ENCODE results near the gene VMAC.

Gene VMAC

DNA sequence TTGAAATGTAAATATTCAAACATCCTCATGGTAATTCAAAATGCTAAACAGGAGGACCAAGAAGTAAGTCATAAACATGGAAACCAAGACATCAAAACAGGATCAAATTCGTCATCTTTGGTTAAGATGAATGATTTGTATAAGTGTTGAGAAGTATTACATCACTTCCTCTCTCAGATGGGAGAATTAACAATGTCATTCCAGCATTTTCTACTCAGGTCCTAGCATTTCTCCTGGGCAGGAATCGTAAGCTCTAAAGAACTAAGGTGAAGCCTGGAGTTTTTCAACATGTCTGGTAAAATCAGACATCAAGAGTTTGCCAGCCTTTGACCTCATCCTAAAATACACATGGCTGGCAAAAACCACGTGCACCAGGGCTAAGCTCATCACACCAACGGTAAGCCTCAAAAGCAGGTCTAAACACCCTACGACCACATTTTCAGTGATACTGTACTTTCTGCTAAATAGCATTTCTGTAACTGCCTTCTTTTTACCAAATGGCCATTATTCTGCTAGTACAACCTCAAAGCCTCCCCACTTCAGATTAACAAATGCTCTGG, 48.4 kb downstream of the VMAC start:
- DNase-seq (ENCODE audit: low read depth) = no peak

DNA sequence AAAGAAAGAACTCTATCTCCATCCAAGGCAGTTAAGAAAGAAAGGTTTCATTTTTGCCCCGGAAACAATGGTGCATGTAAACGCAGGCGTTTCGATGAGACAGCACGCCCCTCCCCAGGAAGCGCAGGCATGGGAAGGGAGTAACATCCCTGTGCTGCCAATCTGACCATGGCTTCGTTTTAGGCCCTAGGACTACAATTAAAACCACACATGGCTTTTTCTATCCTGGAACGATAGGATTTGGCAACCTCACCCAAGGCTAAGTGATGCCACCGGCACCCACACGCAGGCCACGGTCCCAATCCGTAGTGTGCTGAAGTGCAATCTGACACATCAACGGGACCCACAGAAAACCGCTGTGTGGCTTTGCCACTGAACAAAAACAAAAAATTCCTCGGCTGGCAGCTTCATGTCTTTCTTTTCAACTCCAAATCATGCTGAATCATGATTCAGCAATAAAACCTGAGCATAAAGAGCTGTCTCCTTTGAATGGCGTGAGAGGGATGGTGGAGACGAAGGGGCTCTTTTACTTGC, 49.1 kb downstream of the VMAC start:
- DNase-seq (ENCODE audit: low read depth) = no peak

DNA sequence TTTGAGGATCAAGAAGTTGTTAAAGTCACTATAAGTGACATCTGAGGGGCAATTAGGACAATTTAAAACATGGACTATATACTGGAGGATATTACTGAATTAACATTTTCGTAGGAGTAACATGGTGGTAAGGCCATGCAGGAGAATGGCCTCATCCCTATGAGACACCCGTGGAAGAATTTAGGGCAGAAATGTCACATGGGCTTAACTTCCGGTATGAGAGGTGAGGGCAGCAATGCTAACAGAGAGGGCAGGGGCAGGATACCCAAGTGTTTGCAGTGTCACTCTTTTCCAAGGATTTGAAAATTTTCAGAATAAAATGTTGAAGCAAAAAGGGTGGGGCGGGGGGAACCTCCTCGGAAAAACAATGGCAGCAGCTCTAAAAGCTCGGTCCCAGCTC, 49.6 kb downstream of the VMAC start:
- no peak for DNase-seq (ENCODE audit: low read depth)

DNA sequence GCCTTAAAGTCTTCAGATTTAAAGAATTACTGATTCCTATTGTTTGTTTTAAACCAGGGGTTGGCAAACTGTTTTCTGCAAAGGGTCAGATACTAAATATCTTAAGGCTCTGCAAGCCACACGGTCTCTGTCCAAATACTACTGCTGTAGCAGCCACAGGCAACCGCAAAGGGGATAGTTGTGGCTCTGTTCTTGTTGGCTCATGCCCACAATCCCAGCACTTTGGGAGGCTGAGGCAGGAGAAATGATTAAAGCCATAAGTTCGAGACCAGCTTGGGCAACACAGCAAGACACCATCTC, 50.9 kb downstream of the VMAC start:
- DNase-seq (ENCODE audit: low read depth) = no peak

DNA sequence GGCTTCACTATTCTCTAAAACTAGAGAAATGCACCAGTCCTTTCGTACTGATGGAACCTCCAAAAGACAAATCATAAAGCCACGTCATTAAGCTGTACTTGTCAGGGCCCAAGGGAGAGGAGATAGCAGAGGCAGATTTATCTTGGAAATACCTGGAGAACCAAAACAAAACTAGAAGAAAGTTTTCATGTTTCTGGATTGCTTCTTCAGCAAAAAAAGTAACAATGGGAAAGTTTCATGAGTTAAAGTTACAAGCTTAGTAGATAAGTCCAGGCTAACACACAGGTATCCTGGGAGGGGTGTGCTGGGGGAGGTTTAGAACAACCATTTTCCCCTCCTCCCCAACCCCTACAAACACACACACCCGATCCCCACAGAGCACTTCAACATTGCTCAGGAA, 51.7 kb downstream of the VMAC start:
- no peak for DNase-seq (ENCODE audit: low read depth)

DNA sequence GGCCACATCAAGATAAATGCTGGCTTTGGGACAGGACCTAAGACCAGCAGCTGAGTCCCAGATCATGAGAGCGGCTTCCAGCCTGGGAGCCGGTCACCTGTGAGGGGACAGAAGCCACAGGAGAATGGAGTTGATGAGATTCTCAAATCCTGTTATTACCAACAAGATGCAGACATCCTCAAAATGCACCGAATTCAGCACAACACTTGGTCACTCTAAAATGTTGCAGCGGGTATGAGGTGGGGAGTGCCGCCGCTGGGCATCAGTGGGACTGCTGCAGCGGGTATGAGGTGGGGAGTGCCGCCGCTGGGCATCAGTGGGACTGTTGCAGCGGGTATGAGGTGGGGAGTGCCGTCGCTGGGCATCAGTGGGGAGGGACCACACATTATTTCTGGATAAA, 52.1 kb downstream of the VMAC start:
- DNase-seq (ENCODE audit: low read depth) = no peak

DNA sequence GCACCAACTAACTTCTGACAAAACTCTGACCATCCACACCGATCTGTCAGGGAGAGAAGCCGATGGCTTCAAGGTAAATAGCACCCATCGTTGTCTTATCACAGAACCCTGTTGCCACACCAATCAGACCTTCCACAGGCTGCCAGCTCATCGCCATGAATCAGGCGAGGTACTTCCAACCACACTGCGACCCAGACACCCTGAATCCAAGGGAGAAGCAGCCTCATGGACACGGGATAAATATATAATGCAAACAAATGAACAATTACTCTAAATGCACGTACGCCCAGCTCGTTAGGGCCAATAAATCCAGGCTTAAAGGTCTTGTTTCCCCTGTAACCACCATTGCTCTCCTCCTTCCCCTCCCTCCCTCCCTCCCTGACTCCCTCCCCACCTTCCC, 52.5 kb downstream of the VMAC start:
- no peak for DNase-seq (ENCODE audit: low read depth)

DNA sequence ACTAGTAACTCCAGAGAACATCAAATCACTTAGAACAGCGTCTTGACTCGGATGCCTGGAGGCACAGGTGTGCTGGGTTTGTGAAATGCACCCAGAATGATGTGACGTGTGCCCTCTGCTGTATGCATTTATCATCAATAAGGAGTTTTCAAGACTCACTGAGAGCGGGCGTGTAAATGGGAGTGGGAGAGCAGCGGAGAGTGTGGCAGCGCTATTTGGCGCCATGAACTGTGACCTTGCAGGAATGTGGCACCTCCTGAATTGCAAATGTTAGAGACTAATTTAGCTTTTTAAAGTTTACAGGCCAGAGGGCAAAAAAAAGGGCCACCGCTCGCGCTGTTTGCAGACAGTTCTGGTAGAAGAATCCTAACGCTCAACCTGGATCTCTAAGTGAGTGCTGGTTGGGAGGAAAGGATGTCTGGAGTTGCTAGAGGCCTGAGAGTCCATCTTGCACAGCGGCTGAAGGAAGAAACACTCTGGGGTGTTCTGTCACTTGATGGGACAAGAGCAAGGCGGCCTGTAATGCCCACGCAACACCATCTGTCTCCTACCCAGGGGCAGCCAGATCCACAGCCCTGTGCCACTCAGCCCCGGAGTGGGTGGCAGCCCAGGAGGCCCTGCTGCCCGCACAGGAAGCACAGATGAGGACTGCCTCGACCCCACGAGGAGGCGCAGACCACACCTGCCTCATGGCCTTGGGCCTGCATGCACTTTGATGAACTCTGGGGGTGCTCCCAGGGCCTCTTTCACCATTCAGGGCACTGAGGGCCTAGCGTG, 53.6 kb downstream of the VMAC start:
- DNase-seq (ENCODE audit: low read depth) = no peak

DNA sequence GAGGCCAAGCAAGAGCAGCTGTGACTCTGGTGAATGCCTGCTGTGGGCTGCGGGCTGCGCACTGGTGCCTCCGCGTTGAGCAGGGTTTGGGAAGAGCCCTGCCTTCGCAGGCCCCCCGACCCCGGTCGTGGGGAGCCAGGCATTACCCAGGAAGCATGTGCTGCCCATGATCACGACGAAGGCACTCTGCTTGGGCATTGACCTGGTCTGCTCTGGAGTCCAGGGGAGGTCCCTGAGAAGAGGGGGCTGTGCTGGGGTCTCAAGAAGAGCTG, 54.1 kb downstream of the VMAC start:
- no peak for DNase-seq (ENCODE audit: low read depth)

DNA sequence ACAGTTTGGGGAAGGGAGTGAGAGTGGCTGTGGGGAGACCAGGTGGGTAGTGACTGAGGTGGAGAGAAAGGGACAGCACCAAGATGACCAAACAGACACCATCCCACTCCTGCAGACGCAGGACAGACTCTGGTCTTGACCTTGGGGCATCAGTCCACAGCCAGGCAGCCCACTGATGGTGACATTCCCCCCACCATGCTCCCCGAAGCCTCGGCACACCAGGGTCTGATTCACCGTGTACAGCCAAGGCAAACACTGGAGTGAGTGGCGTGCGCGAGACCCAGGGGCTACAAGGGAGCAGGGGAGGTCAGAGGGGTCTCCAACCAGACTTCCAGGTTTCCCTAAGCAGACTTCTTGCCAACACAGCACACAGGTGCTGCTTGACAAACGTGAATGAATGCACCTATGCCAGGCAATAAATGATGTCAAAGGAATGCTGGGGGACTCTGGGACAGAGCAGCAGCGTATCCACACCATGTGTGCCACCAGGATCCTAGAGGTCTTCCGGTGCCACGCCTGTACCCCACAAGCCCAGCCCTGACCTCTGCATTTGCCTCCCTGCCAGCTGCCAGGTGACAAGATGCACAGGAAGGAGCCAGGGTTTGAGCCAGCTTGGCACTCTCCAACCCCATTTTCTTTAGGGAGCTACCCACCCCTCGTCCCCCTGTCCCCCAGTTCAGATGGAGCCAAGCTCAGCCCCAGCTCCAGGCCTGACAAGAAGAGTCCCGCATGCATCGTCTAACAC, 54.8 kb downstream of the VMAC start:
- no peak for DNase-seq (ENCODE audit: low read depth)
